ENCODE results near the gene BTBD16.

The BTBD16 gene

GRCh38 chr10:122310311-122311050 lies 39.4 kb downstream of the BTBD16 start:
- DNase-seq (ENCODE audit: low read depth in 2 of 2, low spot score in 1 of 2), result no peak

DNA sequence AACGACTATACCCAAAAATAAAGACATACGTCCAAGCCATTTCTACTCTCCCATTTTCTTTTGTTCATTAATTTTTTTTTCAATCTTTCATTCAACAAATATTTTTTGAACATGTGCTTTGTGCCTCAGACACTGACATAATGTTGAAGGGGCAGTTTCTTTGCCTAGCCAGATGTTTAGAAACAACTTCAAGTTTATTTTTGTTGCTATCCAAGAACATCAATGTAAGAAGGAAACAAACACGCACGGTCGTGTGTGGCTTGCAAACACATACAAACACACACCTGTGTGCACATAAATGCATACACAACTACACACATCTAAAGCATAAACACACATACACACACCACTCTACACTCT lies 39.9 kb downstream of the BTBD16 start:
- no peak for DNase-seq (ENCODE audit: low read depth in 2 of 2, low spot score in 1 of 2)

DNA sequence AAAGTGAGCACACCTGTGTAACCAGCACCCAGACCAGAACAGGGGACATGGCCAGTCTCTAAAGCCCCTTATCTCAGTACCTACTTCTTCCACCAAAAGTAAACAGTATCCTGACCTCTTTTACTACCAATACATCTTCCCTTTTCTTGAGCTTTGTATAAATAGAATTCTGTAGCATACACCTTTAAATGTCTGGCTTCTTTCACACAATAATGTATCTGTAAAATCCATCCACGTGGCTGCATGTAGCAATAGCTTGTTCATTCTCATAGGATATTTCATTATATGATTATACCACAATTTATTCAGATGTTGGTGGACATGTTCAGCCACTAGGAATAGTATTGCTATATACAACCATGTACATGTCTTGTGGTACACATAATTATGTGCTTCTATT lies 40.6 kb downstream of the BTBD16 start:
- DNase-seq (ENCODE audit: low read depth in 2 of 2, low spot score in 1 of 2), result no peak

GRCh38 chr10:122316224-122316884 lies 45.3 kb downstream of the BTBD16 start:
- no peak for DNase-seq (ENCODE audit: low read depth in 2 of 2, low spot score in 1 of 2)

- no peak for DNase-seq (ENCODE audit: low read depth in 2 of 2, low spot score in 1 of 2)
Measured at GRCh38 chr10:122321960-122322359, 50.9 kb downstream of the BTBD16 start.

- no peak for DNase-seq (ENCODE audit: low read depth in 2 of 2, low spot score in 1 of 2)
Measured at GRCh38 chr10:122323189-122323588, 52.1 kb downstream of the BTBD16 start.

GRCh38 chr10:122323941-122324675 lies 53.0 kb downstream of the BTBD16 start:
- no peak for DNase-seq (ENCODE audit: low read depth in 2 of 2, low spot score in 1 of 2)

DNA sequence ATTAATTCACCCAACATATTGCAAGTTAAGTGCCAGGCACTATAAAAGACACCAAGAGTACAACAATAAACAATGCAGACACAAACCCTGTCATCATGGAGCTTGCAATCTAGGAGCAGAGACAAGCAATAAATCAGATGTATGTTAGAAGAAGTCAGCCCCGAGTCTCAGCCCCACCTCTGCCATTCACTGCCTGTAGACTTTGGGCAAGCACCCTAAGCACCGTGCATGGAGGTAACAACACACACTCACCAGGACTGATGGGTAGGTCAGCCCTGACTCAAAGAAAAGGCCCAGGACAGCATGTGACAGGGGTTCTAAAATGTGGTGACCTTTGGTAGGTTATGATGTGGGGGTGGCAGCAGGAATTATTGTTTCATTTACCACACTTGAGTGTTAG lies 54.1 kb downstream of the BTBD16 start:
- DNase-seq (ENCODE audit: low read depth in 2 of 2, low spot score in 1 of 2), result no peak

GRCh38 chr10:122326385-122326784 lies 55.3 kb downstream of the BTBD16 start:
- no peak for DNase-seq (ENCODE audit: low read depth in 2 of 2, low spot score in 1 of 2)

DNA sequence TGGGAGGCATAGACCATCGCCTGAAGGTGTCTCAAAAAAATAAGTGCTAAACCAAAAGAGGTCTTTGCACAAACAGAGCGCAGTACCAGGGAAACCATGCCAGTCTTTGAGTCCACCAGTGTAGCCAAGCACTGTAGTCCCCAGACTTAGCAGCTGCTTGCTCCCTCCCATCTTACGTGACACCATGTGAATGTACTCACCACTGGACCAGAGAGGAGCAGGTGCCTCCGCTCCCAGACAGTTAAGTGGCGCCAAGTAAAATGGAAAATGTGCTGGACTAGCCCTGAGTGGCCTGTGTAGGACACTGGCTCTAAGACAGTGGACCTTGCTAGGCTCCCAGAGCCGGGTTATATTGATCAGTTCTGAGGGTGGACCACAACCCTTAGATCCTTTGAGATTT lies 55.7 kb downstream of the BTBD16 start:
- DNase-seq (ENCODE audit: low read depth in 2 of 2, low spot score in 1 of 2), result no peak

GRCh38 chr10:122327237-122328206 lies 56.4 kb downstream of the BTBD16 start:
- DNase-seq (ENCODE audit: low read depth in 2 of 2, low spot score in 1 of 2), result no peak

GRCh38 chr10:122328676-122329075 lies 57.6 kb downstream of the BTBD16 start:
- DNase-seq (ENCODE audit: low read depth in 2 of 2, low spot score in 1 of 2), result no peak

DNA sequence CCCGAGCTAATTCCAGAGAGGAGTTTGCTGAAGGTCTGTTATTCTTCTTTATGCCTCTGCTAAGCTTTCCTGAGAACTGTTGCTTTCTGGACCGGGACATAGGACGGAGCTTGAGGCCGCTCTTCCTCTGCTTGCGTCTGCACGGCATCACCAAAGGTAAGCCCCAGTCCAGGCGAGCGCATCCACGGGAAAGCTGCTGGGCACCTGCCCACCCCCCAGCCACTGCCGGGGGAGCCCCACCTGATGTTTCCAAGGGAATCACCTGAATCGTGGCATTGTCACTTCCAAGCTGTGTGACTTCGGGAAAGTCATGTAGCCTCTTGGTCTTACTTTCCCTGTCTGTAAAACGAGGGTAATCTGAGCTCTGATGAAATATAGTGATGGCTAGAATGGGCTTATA lies 58.3 kb downstream of the BTBD16 start:
- no peak for DNase-seq (ENCODE audit: low read depth in 2 of 2, low spot score in 1 of 2)

- DNase-seq (ENCODE audit: low read depth in 2 of 2, low spot score in 1 of 2), result no peak
Measured at GRCh38 chr10:122331100-122331499, 60.0 kb downstream of the BTBD16 start.

GRCh38 chr10:122331615-122332446 lies 60.7 kb downstream of the BTBD16 start:
- no peak for DNase-seq (ENCODE audit: low read depth in 2 of 2, low spot score in 1 of 2)

- DNase-seq (ENCODE audit: low read depth in 2 of 2, low spot score in 1 of 2), result no peak
Measured at GRCh38 chr10:122333037-122333436, 61.9 kb downstream of the BTBD16 start.

DNA sequence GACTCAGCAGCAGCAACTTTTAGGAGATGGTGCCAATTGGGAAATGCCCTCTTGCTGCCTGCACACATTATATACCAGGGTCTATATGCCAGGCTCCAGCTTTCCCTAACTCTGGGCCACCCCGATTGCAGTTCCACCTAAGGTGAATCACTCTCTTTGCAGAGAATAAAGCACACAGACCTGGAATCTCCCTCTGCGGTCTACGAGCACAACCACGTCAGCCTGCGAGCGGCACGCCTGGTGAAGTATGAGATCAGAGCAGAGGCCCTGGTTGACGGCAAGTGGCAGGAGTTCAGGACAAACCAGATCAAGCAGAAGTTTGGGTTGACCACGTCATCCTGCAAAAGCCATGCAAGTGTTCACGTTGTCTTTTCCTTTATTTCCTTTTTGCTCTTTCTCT lies 65.2 kb downstream of the BTBD16 start:
- no peak for DNase-seq (ENCODE audit: low read depth in 2 of 2, low spot score in 1 of 2)

DNA sequence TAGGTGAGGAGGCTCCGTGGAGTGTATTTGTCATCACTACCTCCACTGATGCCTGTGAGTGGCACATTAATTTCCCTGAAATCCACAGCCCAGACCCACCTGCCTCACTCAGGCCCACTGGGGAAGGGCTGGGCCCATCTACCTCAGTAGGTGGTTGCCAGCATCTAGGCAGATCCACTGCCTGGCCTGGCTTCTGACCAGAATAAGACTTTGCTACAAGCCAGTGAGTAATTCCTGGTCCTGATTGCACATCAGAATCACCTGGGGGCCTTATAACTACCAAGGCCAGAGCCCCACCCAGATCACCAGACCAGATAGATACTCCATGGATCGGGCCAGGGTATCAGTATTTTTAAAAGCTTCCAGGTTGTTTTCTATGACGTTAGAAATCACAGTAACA lies 65.9 kb downstream of the BTBD16 start:
- DNase-seq (ENCODE audit: low read depth in 2 of 2, low spot score in 1 of 2), result no peak

DNA sequence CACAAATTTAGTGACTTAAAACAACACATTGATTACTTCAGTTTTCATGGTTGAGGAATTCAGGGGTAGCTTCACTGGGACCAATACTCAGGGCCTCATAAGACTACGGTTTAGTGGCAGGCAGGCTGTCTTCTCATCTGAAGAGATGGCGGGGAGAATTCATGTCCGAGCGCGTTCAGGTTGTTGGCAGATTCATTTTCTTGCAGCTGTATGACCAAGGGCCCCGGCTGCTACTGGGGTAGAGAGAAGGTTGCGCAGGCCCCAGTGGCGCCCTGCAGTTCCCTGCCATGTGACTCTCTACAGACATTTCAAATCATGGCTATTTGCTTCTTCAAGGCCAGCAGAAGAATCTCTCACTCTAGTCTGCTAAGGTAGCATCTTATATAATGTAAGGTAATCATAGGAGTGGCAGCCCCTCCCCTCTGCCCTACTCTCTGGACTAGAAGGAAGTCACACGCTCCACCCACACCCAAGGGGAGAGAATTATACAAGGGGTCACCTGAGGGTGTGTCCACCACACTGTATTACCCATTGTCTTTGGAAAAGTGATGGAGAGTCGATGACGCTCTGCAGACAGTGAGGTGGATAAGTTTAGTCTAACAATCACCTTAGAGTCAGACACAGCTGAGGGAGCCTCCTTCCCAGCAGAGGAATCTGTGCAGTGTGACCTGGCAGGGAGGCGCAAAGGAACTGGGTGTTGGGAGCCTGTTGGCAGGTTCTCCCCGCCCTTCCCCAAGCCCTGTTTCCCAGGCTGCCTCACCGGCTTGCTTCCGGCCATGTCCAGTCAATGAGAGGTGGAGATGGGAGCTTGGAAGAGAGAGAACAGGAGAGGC lies 67.7 kb downstream of the BTBD16 start:
- no peak for DNase-seq (ENCODE audit: low read depth in 2 of 2, low spot score in 1 of 2)
